Measurements from ENCODE around the gene CDS1. TPM values are rescaled to one million over a fixed set of nuclear protein-coding genes. Genes with fewer than 3 reads are reported as not detected.
A peak's percentile ranks its signal among the peaks of the same experiment; 100 is the strongest.

The CDS1 gene
- total RNA-seq, 4 donors from 2014 or later: 0.07 to 1.1 TPM; not detected in 2

GRCh38 chr4:84683064-84683850 lies 100.3 kb downstream of the CDS1 start:
- intact Hi-C loops (cut with DNase I; ENCODE audit: low total_unique reads): no loop called here
- TF ChIP-seq CTCF (IDR thresholded peaks at IDR 0.05 in 4 of 5, conservative IDR thresholded peaks at IDR 0.05 in 1 of 5) (no peak), POLR2A (IDR thresholded peaks at IDR 0.05) (no peak)
- peak; percentile 19 to 48 for ATAC-seq
- DNase-seq: peak; percentile 23 to 31
- Histone ChIP-seq H3K36me3 (peaks cover 4 to 71% of the 10 kb centered on the region in 2 donors), H3K4me1 (peaks cover 9 to 16% of the 10 kb centered on the region in 2 donors), H3K9me3 (no peaks in the 10 kb centered on the region), H3K4me3 (no peak overlapping the region), H3K27ac (peak overlapping the region in 1 of 4 donors; percentile 6), H3K27me3 (no peaks in the 10 kb centered on the region)
- in situ Hi-C loops (cut with MboI; ENCODE audit: low sequenced_read_pairs in 4 of 4): no loop called here

GRCh38 chr4:84684361-84684760 lies 101.4 kb downstream of the CDS1 start:
- Histone ChIP-seq H3K4me1 (peaks cover 9 to 16% of the 10 kb centered on the region in 2 donors), H3K36me3 (peaks cover 4 to 63% of the 10 kb centered on the region in 2 donors), H3K9me3 (no peaks in the 10 kb centered on the region), H3K4me3 (no peak overlapping the region), H3K27ac (no peak overlapping the region), H3K27me3 (no peaks in the 10 kb centered on the region)
- in situ Hi-C loops (cut with MboI; ENCODE audit: low sequenced_read_pairs in 4 of 4) (no loop called here), intact Hi-C loops (cut with DNase I; ENCODE audit: low total_unique reads) (no loop called here)
- ATAC-seq (no peak), DNase-seq (no peak)
- TF ChIP-seq POLR2A (IDR thresholded peaks at IDR 0.05) (no peak), CTCF (IDR thresholded peaks at IDR 0.05 in 4 of 5, conservative IDR thresholded peaks at IDR 0.05 in 1 of 5) (no peak)

GRCh38 chr4:84685105-84685504 lies 102.2 kb downstream of the CDS1 start:
- Histone ChIP-seq H3K9me3 (no peaks in the 10 kb centered on the region), H3K4me3 (no peak overlapping the region), H3K36me3 (peaks cover 4 to 65% of the 10 kb centered on the region in 2 donors), H3K4me1 (peaks cover 9 to 16% of the 10 kb centered on the region in 2 donors), H3K27ac (no peak overlapping the region), H3K27me3 (no peaks in the 10 kb centered on the region)
- TF ChIP-seq CTCF (IDR thresholded peaks at IDR 0.05 in 4 of 5, conservative IDR thresholded peaks at IDR 0.05 in 1 of 5): no peak
- no peak for TF ChIP-seq POLR2A (IDR thresholded peaks at IDR 0.05)
- no peak for ATAC-seq
- no peak for DNase-seq
- in situ Hi-C loops (cut with MboI; ENCODE audit: low sequenced_read_pairs in 4 of 4) (no loop called here), intact Hi-C loops (cut with DNase I; ENCODE audit: low total_unique reads) (no loop called here)

- Histone ChIP-seq H3K36me3 (peaks cover 4 to 62% of the 10 kb centered on the region in 2 donors), H3K4me3 (no peak overlapping the region), H3K27ac (no peak overlapping the region), H3K9me3 (no peaks in the 10 kb centered on the region), H3K27me3 (no peaks in the 10 kb centered on the region), H3K4me1 (peaks cover 0 to 12% of the 10 kb centered on the region in 2 donors)
- intact Hi-C loops (cut with DNase I; ENCODE audit: low total_unique reads) (no loop called here), in situ Hi-C loops (cut with MboI; ENCODE audit: low sequenced_read_pairs in 4 of 4) (no loop called here)
- ATAC-seq (no peak), DNase-seq (no peak)
- no peak for TF ChIP-seq CTCF (IDR thresholded peaks at IDR 0.05 in 4 of 5, conservative IDR thresholded peaks at IDR 0.05 in 1 of 5)
- TF ChIP-seq POLR2A (IDR thresholded peaks at IDR 0.05): no peak
Observed at GRCh38 chr4:84688605-84689004, 105.7 kb downstream of the CDS1 start.
